Ectodermal cell (in vitro differentiated cells): ENCODE results near the gene AGPAT2.

Experiments used
- H3K27ac ChIP-seq: 2 replicates; pipeline ENCODE4 v1.7.0; 2013; ENCODE audit warnings: mild to moderate bottlenecking, low read depth, low read length; ENCODE audit not compliant: insufficient read depth, poor library complexity, severe bottlenecking
- H3K27me3 ChIP-seq: 2 replicates; pipeline ENCODE4 v1.7.0; 2013; ENCODE audit warnings: mild to moderate bottlenecking, low read length; ENCODE audit not compliant: insufficient read depth, control insufficient read depth, poor library complexity, severe bottlenecking
- H3K36me3 ChIP-seq: one replicate; pipeline ENCODE4 v1.7.0; 2013; ENCODE audit warnings: low read length; ENCODE audit not compliant: control insufficient read depth, insufficient read depth
- H3K4me1 ChIP-seq: one replicate; pipeline ENCODE4 v1.7.0; 2013; ENCODE audit warnings: low read length; ENCODE audit not compliant: control insufficient read depth, insufficient read depth
- H3K4me3 ChIP-seq: 2 replicates; pipeline ENCODE4 v1.7.0; 2013; ENCODE audit warnings: low read depth, low read length, control low read depth; ENCODE audit not compliant: insufficient read depth
- H3K9me3 ChIP-seq: 2 replicates; pipeline ENCODE4 v1.7.0; 2013; ENCODE audit warnings: mild to moderate bottlenecking, low read length, moderate library complexity; ENCODE audit not compliant: control insufficient read depth
- WGBS, 2 experiments: methylation state at CpG; one replicate each; pipeline ENCODE4 v1.1.7; 2013; ENCODE audit warnings: missing lambda C conversion rate in 2 of 2; 5-methylcytosine and 5-hydroxymethylcytosine counted together

The AGPAT2 gene

DNA sequence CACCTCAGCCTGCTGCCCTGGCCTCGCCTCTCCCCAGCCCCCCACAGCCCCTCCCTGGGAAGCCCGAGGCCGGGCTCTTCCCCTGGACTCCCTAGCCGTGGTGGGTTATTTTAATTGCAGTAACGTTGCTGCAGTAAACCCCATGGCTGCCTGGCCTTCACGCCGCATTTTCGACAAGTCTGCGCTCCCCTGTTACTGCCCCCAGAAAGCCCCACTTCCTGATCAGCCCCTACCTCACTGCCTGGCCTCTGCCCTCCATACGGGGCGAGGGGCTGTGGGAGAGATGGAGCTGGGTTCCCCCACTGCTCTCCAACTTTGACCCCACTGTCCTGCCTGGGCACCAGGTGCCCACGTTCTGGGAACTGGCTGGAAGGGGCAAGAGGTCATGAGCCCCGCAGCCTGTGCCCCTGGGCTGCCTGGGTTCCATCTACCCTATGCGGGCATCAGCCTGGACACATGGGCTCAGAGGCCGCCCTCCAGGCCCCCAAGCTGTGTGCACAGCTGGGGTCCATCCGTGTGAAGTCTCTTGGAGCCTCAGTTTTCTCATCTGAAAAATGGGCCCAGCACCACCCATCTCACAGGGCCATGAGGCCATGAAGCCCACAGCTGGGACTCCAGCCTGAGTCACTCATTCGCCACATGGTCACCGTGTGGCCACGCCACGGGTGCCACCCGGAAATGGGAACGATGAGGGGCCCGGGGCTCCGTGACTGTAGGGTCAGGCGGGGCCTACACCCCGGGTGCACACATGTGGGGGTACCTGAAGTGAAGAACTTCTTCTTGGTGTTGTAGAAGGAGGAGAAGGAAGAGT lies 13.1 kb downstream of the AGPAT2 start:
- Histone ChIP-seq H3K27me3 (no peaks in the 10 kb centered on the region), H3K4me3 (no peak overlapping the region), H3K36me3 (no peaks in the 10 kb centered on the region), H3K27ac (no peak overlapping the region), H3K9me3 (no peaks in the 10 kb centered on the region), H3K4me1 (peaks cover under 1% of the 10 kb centered on the region)
- 92 to 93% methylated on average over 26 of the region's 26 CpGs for whole genome bisulfite sequencing, 2 experiments

GRCh38 chr9:136673088-136673974 lies 13.9 kb downstream of the AGPAT2 start:
- Histone ChIP-seq H3K4me1 (no peaks in the 10 kb centered on the region), H3K27ac (no peak overlapping the region), H3K36me3 (no peaks in the 10 kb centered on the region), H3K4me3 (no peak overlapping the region), H3K9me3 (no peaks in the 10 kb centered on the region), H3K27me3 (no peaks in the 10 kb centered on the region)
- 92 to 94% methylated on average over 35 of the region's 35 CpGs for WGBS, 2 experiments

DNA sequence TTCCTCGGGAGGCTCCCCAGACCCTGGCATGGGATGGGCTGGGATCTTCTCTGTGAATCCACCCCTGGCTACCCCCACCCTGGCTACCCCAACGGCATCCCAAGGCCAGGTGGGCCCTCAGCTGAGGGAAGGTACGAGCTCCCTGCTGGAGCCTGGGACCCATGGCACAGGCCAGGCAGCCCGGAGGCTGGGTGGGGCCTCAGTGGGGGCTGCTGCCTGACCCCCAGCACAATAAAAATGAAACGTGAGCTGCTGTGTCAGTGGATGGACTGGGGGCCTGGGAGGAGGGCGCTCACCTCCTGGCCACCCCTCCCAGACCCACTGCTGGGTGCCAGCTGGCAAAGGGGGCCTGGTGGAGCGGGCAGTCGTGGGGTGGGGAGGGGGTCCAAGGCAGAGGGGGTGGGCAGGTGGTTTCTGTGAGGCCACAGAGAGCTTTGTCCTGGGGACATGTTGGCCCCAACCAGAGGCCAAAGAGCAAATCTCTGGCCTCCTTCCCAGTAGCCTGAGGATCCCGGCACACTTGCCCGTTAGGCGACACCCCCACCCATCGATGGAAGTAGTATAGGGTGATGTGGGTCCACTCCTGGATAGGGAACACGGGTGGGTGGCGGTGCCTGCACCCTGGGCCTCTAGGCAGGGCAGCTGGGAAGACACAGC lies 14.7 kb downstream of the AGPAT2 start:
- no peaks in the 10 kb centered on the region for H3K27me3 ChIP-seq
- H3K9me3 ChIP-seq = no peaks in the 10 kb centered on the region
- WGBS, 2 experiments = 91 to 94% methylated on average over 14 of the region's 14 CpGs
- H3K4me3 ChIP-seq = no peak overlapping the region
- no peak overlapping the region for H3K27ac ChIP-seq
- H3K36me3 ChIP-seq = no peaks in the 10 kb centered on the region
- H3K4me1 ChIP-seq = peaks cover 6% of the 10 kb centered on the region

DNA sequence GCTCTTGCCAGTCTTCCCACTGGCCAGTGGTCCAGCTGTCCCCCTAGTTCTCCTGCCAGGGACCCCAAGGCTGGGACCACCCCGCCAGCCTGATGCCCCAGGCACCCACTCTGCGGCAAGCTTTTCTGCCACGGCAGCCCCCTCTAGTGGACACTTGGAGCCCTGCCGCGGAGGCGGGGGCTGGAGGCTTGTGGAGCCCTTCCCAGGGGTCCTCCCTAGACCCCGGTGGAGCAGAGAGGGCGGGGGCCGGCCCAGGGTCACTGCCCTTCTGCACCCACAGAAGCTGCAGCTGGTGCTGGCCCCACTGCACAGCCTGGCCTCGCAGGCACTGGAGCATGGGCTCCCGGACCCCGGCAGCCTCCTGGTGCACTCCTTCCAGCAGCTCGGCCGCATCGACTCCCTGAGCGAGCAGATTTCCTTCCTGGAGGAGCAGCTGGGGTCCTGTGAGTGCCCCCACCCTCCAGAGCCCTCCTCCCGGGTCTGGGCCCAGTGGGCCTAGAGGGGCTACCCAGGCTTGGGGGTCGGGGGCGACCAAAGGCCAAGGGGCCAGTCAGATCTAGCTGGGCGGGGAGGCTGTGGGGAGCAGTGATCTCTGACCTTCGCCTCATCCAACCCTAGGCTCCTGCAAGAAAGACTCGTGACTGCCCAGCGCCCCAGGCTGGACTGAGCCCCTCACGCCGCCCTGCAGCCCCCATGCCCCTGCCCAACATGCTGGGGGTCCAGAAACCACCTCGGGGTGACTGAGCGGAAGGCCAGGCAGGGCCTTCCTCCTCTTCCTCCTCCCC lies 15.4 kb downstream of the AGPAT2 start:
- H3K4me1 ChIP-seq = peaks cover 13% of the 10 kb centered on the region
- no peaks in the 10 kb centered on the region for H3K9me3 ChIP-seq
- no peaks in the 10 kb centered on the region for H3K36me3 ChIP-seq
- peaks cover 5% of the 10 kb centered on the region for H3K27me3 ChIP-seq
- H3K27ac ChIP-seq = no peak overlapping the region
- H3K4me3 ChIP-seq = no peak overlapping the region
- 67 to 68% methylated on average over 27 of the region's 27 CpGs for WGBS, 2 experiments

DNA sequence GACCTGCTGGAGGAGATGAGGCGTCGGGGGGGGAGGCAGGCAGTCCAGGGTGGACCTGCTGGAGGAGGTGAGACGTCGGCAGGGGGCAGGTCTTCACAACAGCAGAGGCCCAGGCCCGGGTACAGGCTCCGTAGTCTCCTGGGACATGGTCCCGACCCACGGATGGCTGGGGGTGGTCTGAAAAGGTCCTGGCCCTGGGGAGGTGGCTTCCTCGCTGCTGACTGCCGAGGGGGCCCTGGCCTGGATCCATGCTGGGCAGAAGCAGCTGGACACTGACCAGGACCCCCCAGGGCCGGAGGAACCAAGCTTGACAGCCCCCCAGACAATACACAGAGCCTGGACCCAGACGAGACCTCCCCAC lies 16.0 kb downstream of the AGPAT2 start:
- Histone ChIP-seq H3K36me3 (no peaks in the 10 kb centered on the region), H3K9me3 (no peaks in the 10 kb centered on the region), H3K4me3 (no peak overlapping the region), H3K4me1 (peaks cover 15% of the 10 kb centered on the region), H3K27ac (no peak overlapping the region), H3K27me3 (peaks cover 11% of the 10 kb centered on the region)
- 85 to 86% methylated on average over 12 of the region's 12 CpGs for WGBS, 2 experiments

GRCh38 chr9:136670576-136671253 lies 16.5 kb downstream of the AGPAT2 start:
- peaks cover 13% of the 10 kb centered on the region for H3K27me3 ChIP-seq
- no peak overlapping the region for H3K4me3 ChIP-seq
- H3K4me1 ChIP-seq = peaks cover 15% of the 10 kb centered on the region
- no peaks in the 10 kb centered on the region for H3K36me3 ChIP-seq
- 95% methylated on average over 36 of the region's 36 CpGs for WGBS, 2 experiments
- H3K9me3 ChIP-seq = no peaks in the 10 kb centered on the region
- H3K27ac ChIP-seq = no peak overlapping the region

DNA sequence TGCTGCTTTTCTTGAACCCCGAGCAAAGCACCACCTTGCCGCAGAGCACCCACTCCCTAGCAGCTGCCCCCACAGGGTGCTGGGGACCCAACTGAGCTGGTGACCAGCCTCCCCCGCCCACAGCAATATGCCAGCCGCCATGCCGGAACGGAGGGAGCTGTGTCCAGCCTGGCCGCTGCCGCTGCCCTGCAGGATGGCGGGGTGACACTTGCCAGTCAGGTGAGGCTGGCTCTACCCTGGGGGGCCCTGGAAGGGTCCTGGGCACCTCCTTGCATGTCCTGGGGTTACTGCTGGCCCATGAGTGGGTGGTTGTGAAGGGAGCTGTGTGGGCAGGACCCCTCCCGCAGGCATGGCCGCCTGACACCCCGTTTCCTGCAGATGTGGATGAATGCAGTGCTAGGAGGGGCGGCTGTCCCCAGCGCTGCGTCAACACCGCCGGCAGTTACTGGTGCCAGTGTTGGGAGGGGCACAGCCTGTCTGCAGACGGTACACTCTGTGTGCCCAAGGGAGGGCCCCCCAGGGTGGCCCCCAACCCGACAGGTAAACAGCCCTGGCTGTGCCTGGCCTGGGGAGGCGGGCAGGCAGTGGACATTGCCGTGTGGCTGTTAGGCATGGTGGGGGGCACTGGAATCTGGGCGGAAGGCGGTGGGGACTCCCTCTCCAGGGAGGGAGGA lies 17.3 kb downstream of the AGPAT2 start:
- no peak overlapping the region for H3K27ac ChIP-seq
- 94% methylated on average over 23 of the region's 23 CpGs for WGBS, 2 experiments
- no peaks in the 10 kb centered on the region for H3K9me3 ChIP-seq
- peaks cover 15% of the 10 kb centered on the region for H3K27me3 ChIP-seq
- no peaks in the 10 kb centered on the region for H3K36me3 ChIP-seq
- H3K4me1 ChIP-seq = peaks cover 15% of the 10 kb centered on the region
- H3K4me3 ChIP-seq = no peak overlapping the region

DNA sequence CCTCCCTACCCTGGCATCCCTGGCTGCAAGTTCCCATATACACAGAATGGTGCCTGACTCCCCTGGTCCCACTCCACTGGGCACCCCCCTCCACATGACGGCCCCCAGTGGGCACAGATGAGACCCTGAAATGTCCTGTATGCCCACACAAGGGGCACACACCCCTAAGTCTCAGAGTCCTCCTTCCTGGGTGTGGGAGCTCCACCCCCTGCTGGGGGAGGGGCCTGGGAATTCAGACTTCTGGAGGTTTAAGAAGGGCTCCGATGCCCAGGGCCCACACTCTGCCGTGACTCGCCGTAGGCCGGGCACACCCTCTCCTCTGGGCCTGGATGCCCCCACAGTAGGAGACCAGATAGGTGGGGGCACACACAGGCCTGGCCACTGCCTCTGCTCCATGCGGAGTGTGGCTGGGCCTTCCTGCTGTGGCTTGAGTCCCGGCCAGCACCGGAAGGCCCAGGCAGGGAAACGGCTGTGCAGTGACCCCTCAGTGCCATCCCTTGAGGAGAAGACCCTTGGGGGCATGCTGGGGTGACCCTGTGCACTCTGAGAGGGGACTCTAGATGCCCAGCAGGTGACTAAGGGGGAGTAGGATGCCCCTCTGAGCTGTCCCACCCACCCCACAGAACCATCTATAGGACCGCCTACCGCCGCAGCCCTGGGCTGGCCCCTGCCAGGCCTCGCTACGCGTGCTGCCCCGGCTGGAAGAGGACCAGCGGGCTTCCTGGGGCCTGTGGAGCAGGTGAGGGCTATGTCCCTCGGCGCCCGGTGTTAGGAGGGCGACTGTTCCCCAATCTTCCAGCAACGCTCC lies 18.1 kb downstream of the AGPAT2 start:
- Histone ChIP-seq H3K27ac (no peak overlapping the region), H3K27me3 (peaks cover 19% of the 10 kb centered on the region), H3K4me1 (peaks cover 15% of the 10 kb centered on the region), H3K9me3 (no peaks in the 10 kb centered on the region), H3K36me3 (no peaks in the 10 kb centered on the region), H3K4me3 (no peak overlapping the region)
- 89 to 90% methylated on average over 23 of the region's 23 CpGs for WGBS, 2 experiments
